Stimulated activated CD4-positive, alpha-beta T cell treated with anti-CD3 and anti-CD28 coated beads, Interleukin-2, amount 100 ng/mL, for 4 hours (primary cell): ENCODE results near the gene PRAMEF1.
"Not testable (repeated sequence)": the region's sequence is repeated elsewhere in the genome, so short reads cannot be mapped to it uniquely, and the experiment has no call there.

Experiments
- DNase-seq: peaks from one replicate; pipeline ENCODE4 v3.0.0-alpha.2; 2020; ENCODE audit warnings: low read depth

The PRAMEF1 gene

GRCh38 chr1:12791097-12791496, at the start of gene PRAMEF1:
PRAMEF1 (plus strand) TSS chr1:12791397; CDS start chr1:12793228, 1,831 bp downstream.
- DNase-seq: not testable (repeated sequence)

- no peak for DNase-seq
Observed at GRCh38 chr1:12741946-12742345, 49.3 kb upstream of the PRAMEF1 start.

GRCh38 chr1:12745126-12745991, 45.8 kb upstream of the PRAMEF1 start:
- DNase-seq: no peak

GRCh38 chr1:12745992-12746323, 45.2 kb upstream of the PRAMEF1 start, which contains the start of gene CFAP107:
CFAP107 (plus strand) TSS chr1:12746200; CDS start chr1:12746431, 231 bp downstream.
- DNase-seq: no peak

GRCh38 chr1:12748778-12749355, 42.3 kb upstream of the PRAMEF1 start:
- DNase-seq: no peak

GRCh38 chr1:12754738-12755137, 36.5 kb upstream of the PRAMEF1 start:
- DNase-seq: no peak

GRCh38 chr1:12756273-12756672, 34.9 kb upstream of the PRAMEF1 start:
- no peak for DNase-seq

GRCh38 chr1:12756768-12757413, 34.3 kb upstream of the PRAMEF1 start:
- DNase-seq: no peak

GRCh38 chr1:12757836-12758235, 33.4 kb upstream of the PRAMEF1 start:
- no peak for DNase-seq

GRCh38 chr1:12760256-12760795, 30.9 kb upstream of the PRAMEF1 start:
- DNase-seq: no peak

- no peak for DNase-seq
Observed at GRCh38 chr1:12761781-12762180, 29.4 kb upstream of the PRAMEF1 start.

GRCh38 chr1:12762766-12763165, 28.4 kb upstream of the PRAMEF1 start:
- no peak for DNase-seq

GRCh38 chr1:12763479-12763878, 27.7 kb upstream of the PRAMEF1 start:
- no peak for DNase-seq

GRCh38 chr1:12764016-12764415, 27.2 kb upstream of the PRAMEF1 start:
- DNase-seq: no peak

- DNase-seq: no peak
Observed at GRCh38 chr1:12769031-12769430, 22.2 kb upstream of the PRAMEF1 start.

GRCh38 chr1:12769976-12770505, 21.2 kb upstream of the PRAMEF1 start:
- DNase-seq: no peak

GRCh38 chr1:12770620-12771019, 20.6 kb upstream of the PRAMEF1 start:
- DNase-seq: no peak

- no peak for DNase-seq
Observed at GRCh38 chr1:12771186-12771585, 20.0 kb upstream of the PRAMEF1 start.

- no peak for DNase-seq
Observed at GRCh38 chr1:12772520-12772919, 18.7 kb upstream of the PRAMEF1 start.

- no peak for DNase-seq
Observed at GRCh38 chr1:12773438-12773837, 17.8 kb upstream of the PRAMEF1 start, which contains the start of gene PRAMEF12. PRAMEF12 (plus strand) TSS chr1:12773738; CDS start chr1:12774868, 1,130 bp downstream.

- no peak for DNase-seq
Observed at GRCh38 chr1:12774801-12775345, 16.3 kb upstream of the PRAMEF1 start.

- DNase-seq: no peak
Observed at GRCh38 chr1:12775443-12775842, 15.8 kb upstream of the PRAMEF1 start.
